GM12891 (cell line): ENCODE data around the gene DAGLB.

Experiments
- DNase-seq: peaks from one replicate; pipeline ENCODE4 v3.0.0; 2011; ENCODE audit warnings: low spot score; ENCODE audit not compliant: insufficient read length
- FAIRE-seq: peaks from 2 replicates; lab custom pipeline; 2011; peaks lifted over from hg19 to GRCh38; lab: Jason Lieb, UNC
- PAX5 ChIP-seq: IDR thresholded peaks from 2 replicates; pipeline ENCODE4 v1.6.1; 2011; ENCODE audit warnings: low read length, moderate library complexity, mild to moderate bottlenecking; ENCODE audit not compliant: insufficient read depth, severe bottlenecking
- POLR2A ChIP-seq: IDR thresholded peaks from 2 replicates; pipeline ENCODE4 v1.6.1; 2011; ENCODE audit warnings: low read depth, low read length, control low read depth
- POLR2AphosphoS5 ChIP-seq: IDR thresholded peaks from 2 replicates; pipeline ENCODE4 v1.6.1; 2011; ENCODE audit warnings: low read depth, low read length, control low read depth
- POU2F2 ChIP-seq: IDR thresholded peaks from 2 replicates; pipeline ENCODE4 v1.6.1; 2011; ENCODE audit warnings: low read depth, mild to moderate bottlenecking, control low read depth, low read length, moderate library complexity
- SPI1 ChIP-seq: IDR thresholded peaks from 2 replicates; pipeline ENCODE4 v1.6.1; 2011; ENCODE audit warnings: low read depth, low read length, control low read depth
- TAF1 ChIP-seq: IDR thresholded peaks from 2 replicates; pipeline ENCODE4 v1.6.1; 2011; ENCODE audit warnings: low read depth, low read length, control low read depth

The DAGLB gene

GRCh38 chr7:6444516-6445269 is 3.1 kb downstream of the DAGLB start:
- TF ChIP-seq TAF1 (no peak), PAX5 (no peak), SPI1 (no peak), POLR2A (no peak)
- DNase-seq (no peak), FAIRE-seq (no peak)

DNA sequence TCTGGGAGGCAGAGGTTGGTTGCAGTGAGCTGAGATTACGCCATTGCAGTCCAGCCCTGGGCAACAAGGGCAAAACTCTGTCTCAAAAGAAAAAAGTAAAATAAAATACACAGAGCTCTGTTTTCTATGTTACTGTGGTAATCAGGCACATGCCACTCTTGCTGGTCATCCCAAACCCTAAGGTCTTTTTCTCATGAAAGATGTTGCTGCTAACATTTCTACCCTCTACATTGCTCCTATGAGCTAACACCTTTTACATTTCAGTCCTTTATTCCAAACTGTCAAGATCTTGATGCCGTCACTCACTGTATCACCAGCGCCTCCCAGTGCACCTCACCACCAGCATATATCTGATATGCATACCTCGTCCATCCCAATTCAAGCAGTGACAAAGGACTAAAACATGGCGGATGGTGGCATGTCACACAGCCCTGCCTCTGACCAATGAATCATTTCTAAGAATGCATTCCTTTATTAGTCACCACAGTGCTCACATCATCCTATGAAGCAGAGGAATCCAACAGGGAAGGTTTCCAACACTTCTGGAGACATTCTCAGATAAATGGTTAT is 4.3 kb downstream of the DAGLB start:
- DNase-seq (no peak), FAIRE-seq (no peak)
- TF ChIP-seq POLR2AphosphoS5 (no peak), POLR2A (no peak), POU2F2 (no peak), PAX5 (no peak)

GRCh38 chr7:6442114-6442513 is 5.6 kb downstream of the DAGLB start:
- DNase-seq (no peak), FAIRE-seq (no peak)
- TF ChIP-seq PAX5 (no peak), TAF1 (no peak), POLR2AphosphoS5 (no peak), POU2F2 (no peak), POLR2A (no peak)

DNA sequence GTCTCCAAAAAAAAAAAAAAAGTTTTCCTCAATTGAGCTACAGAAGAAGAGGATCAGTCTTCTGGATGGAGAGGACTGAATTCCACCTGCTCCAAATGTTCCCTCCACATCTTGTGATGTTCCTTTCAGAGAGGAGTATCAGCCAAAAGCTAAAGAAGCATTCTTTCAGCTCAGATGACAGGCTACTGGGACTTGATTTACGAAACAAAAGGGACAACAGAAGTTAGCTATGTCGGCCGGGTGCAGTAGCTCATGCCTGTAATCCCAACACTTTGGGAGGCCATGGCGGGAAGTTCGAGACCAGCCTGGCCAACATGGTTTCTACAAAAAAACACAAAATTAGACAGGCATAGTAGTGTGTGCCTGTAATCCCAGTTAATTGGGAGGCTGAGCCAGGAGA is 7.4 kb downstream of the DAGLB start:
- DNase-seq, result no peak
- TF ChIP-seq PAX5 (no peak), SPI1 (no peak), POU2F2 (no peak), POLR2A (no peak), POLR2AphosphoS5 (no peak)
- FAIRE-seq, result no peak

- FAIRE-seq (no peak), DNase-seq (no peak)
Measured at GRCh38 chr7:6438427-6438826, 9.3 kb downstream of the DAGLB start.

GRCh38 chr7:6437251-6437650 is 10.5 kb downstream of the DAGLB start:
- DNase-seq, result no peak

More at GRCh38 chr7:6438427-6438826, 9.3 kb downstream of the DAGLB start:
- TF ChIP-seq POLR2A, result no peak
- TF ChIP-seq POLR2AphosphoS5, result no peak
- no peak for TF ChIP-seq POU2F2
- no peak for TF ChIP-seq SPI1
- no peak for TF ChIP-seq TAF1
- no peak for TF ChIP-seq PAX5

DNA sequence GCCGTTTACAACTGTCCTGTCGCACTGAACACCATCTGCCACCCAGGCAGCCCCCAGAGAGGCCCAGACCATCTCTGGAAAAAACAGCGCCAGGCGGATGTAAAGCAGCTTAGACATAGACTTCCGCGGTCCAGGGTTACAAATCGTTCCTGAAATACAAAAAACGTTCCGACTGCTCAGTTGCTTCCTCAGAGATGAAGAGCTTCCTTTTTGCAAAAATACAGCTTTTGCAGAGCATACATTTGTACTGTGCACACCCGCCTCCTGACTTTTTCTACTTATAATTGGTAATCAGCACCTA is 11.4 kb downstream of the DAGLB start:
- no peak for TF ChIP-seq POU2F2
- no peak for TF ChIP-seq SPI1
- no peak for TF ChIP-seq POLR2A
- no peak for TF ChIP-seq POLR2AphosphoS5
- TF ChIP-seq TAF1, result no peak
- FAIRE-seq (no peak), DNase-seq (no peak)

More at GRCh38 chr7:6437251-6437650, 10.5 kb downstream of the DAGLB start:
- TF ChIP-seq POU2F2 (no peak), SPI1 (no peak), TAF1 (no peak), POLR2AphosphoS5 (no peak), PAX5 (no peak), POLR2A (no peak)
- FAIRE-seq, result peak; percentile 41

DNA sequence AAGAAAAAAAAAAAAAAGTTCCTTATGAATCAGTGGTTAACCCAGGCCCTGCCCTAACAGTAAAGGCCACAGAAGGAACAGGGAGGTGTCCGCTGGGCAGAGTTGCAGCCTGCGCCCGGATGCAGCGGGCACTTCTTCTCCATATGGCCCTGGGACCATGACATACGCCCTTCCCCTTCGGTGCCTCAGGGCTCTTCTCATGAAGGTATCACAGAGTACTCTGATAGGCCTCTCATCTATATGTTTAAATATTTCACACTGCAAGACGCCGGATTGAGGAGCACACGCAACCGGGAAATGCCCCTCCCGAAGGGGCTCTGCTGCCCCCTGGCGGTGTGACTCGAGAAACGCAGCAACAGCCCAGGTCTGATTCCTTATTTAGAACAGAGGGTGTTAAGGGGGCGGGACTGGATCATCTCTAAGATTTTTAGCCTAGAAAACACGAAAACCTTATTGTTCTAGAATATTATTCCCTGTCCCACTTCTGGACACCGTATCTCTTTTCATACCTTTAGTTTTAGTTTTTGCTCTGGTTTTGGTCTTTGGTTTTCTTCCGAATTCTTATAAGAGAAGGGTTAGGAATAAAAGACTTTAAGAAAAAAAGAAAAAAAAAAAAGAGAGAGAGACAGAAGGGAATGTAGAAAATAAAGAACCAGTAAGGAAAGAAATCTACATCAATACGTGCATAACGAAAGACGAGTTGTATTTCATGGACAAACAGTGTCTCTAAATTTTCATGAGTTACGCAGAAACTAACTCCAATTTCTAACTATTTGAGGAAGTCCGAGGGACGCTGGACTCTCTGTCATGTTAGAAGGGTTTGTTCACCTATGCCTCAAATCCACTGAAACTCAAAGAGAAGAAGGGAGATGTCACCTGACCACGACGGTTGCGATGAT is 12.0 kb downstream of the DAGLB start:
- peak; percentile 72 for FAIRE-seq
- peak; percentile 83 for DNase-seq
- TF ChIP-seq POU2F2 (no peak), SPI1 (peak; percentile 60)

- TF ChIP-seq PAX5 (no peak), TAF1 (no peak), POLR2A (no peak)
- no peak for DNase-seq
- no peak for FAIRE-seq
Measured at GRCh38 chr7:6433784-6434615, 13.8 kb downstream of the DAGLB start.

GRCh38 chr7:6432781-6433180 is 15.0 kb downstream of the DAGLB start:
- DNase-seq (no peak), FAIRE-seq (no peak)
- no peak for TF ChIP-seq TAF1
- TF ChIP-seq POU2F2, result no peak
- no peak for TF ChIP-seq POLR2AphosphoS5
- no peak for TF ChIP-seq POLR2A
- TF ChIP-seq SPI1, result no peak
- TF ChIP-seq PAX5, result no peak
